Kidney capillary endothelial cell (primary cell): ENCODE results near the gene NLGN4Y.

ENCODE experiments used
- DNase-seq: peaks from one replicate; pipeline ENCODE4 v3.0.0-alpha.2; 2018; ENCODE audit warnings: low spot score

The NLGN4Y gene

GRCh38 chrY:14524272-14525231, at the start of gene NLGN4Y:
Gene NLGN4Y (plus strand): TSS chrY:14524529. CDS start chrY:14622120, 97,591 bp downstream.
- DNase-seq = no peak

- no peak for DNase-seq
Measured at GRCh38 chrY:14485935-14486334, 38.4 kb upstream of the NLGN4Y start.

- no peak for DNase-seq
Measured at GRCh38 chrY:14490226-14490625, 34.1 kb upstream of the NLGN4Y start.

GRCh38 chrY:14498071-14498470, 26.3 kb upstream of the NLGN4Y start:
- no peak for DNase-seq

- no peak for DNase-seq
Measured at GRCh38 chrY:14504592-14504991, 19.7 kb upstream of the NLGN4Y start.

- no peak for DNase-seq
Measured at GRCh38 chrY:14522379-14522950, 1.9 kb upstream of the NLGN4Y start.

- DNase-seq = no peak
Measured at GRCh38 chrY:14523491-14524271, 648 bp upstream of the NLGN4Y start.

GRCh38 chrY:14525315-14525714, 986 bp downstream of the NLGN4Y start:
- DNase-seq = no peak

- DNase-seq = no peak
Measured at GRCh38 chrY:14528361-14528760, 4.0 kb downstream of the NLGN4Y start.

GRCh38 chrY:14536703-14537102, 12.4 kb downstream of the NLGN4Y start:
- no peak for DNase-seq

- no peak for DNase-seq
Measured at GRCh38 chrY:14543506-14543905, 19.2 kb downstream of the NLGN4Y start.

- no peak for DNase-seq
Measured at GRCh38 chrY:14581294-14581693, 57.0 kb downstream of the NLGN4Y start.

GRCh38 chrY:14586725-14587124, 62.4 kb downstream of the NLGN4Y start:
- DNase-seq = no peak

- DNase-seq = no peak
Measured at GRCh38 chrY:14601372-14601771, 77.0 kb downstream of the NLGN4Y start.

- DNase-seq = no peak
Measured at GRCh38 chrY:14617625-14618024, 93.3 kb downstream of the NLGN4Y start.

GRCh38 chrY:14618513-14618912, 94.2 kb downstream of the NLGN4Y start:
- no peak for DNase-seq

GRCh38 chrY:14628208-14628607, 103.9 kb downstream of the NLGN4Y start:
- no peak for DNase-seq

- DNase-seq = no peak
Measured at GRCh38 chrY:14631676-14632075, 107.3 kb downstream of the NLGN4Y start.

- DNase-seq = no peak
Measured at GRCh38 chrY:14633718-14634117, 109.4 kb downstream of the NLGN4Y start.

GRCh38 chrY:14634954-14635353, 110.6 kb downstream of the NLGN4Y start:
- DNase-seq = no peak

GRCh38 chrY:14637551-14637950, 113.2 kb downstream of the NLGN4Y start:
- no peak for DNase-seq

- DNase-seq = no peak
Measured at GRCh38 chrY:14641853-14642252, 117.5 kb downstream of the NLGN4Y start.
